ENCODE results near the gene RPS26. TPM values are rescaled to one million over a fixed set of nuclear protein-coding genes. Genes with fewer than 3 reads are reported as not detected.

Gene RPS26
- total and polyA plus RNA-seq, 9 of the 15 experiments (the other 6 are each of a cell fraction or from before 2014, with no cell fraction given), result 70.2 to 1,589 (median 852) TPM

DNA sequence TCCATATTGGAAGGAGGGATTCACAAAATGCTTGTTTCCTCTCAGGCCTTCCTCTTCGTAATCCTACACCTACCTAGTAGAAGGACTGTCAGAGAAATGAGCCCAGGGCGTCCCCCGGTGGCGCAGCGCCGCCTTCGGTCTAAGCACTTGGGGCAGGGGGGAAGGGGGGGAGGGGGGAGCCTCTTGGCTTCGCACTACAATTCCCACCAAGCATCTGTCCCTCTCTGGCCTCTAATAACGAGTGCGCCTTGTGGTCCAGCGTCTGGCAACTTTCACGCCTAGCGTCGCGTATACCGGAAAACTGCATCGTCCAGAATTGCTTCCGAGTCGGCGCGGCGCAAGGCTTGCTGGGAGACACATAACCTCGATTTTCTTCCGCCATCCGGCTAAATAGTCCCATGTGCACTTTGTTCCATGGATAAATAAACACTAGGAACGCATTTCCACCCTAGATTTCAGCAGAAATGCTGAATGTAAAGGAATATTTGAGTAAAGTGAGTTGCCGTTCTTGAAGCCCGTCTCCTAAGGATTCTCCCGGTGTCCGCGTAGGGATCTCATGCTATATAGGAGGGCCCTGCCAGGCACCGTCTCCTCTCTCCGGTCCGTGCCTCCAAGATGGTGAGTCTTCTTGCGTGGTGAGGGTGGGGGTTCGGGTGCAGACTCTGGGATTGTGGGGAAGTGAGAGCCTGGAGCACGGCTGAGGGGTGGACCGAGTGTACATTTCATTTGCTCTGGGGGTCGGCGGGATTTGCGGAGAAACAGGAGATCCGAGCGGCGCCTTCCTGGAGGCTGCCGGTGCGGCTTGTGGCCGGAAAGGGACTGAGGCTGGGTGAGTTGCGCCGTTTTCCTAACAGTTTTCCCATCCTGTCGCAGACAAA, at the start of gene RPS26 (continued):
- TF ChIP-seq BHLHE40 (IDR thresholded peaks at IDR 0.05; ENCODE audit: low read length) (no peak; the same call in 1 of the 2 replicates), MTA3 (IDR thresholded peaks at IDR 0.05; ENCODE audit: borderline replicate concordance) (peak; percentile 100), SAFB (IDR thresholded peaks at IDR 0.05; ENCODE audit: borderline replicate concordance, low read depth, low read length) (no peak), SAFB2 (IDR thresholded peaks at IDR 0.05; ENCODE audit: borderline replicate concordance, low read depth, low read length, severe bottlenecking) (no peak), ELF4 (CRISPR knock-in tag; IDR thresholded peaks at IDR 0.05) (0 out of 2 replicates have a peak, but pooled peaks have one; percentile 2), CHD2 (IDR thresholded peaks at IDR 0.05; ENCODE audit: low read depth, low read length) (peak; percentile 89), CBFB (CRISPR knock-in tag; IDR thresholded peaks at IDR 0.05) (no peak), ADNP (tag; IDR thresholded peaks at IDR 0.05) (no peak), SAP30 (IDR thresholded peaks at IDR 0.05; ENCODE audit: borderline replicate concordance, insufficient read depth, low read depth, low read length, poor library complexity, severe bottlenecking) (peak; percentile 66), MYNN (IDR thresholded peaks at IDR 0.05) (no peak; the same call in 1 of the 2 replicates), MYNN (CRISPR knock-in tag; IDR thresholded peaks at IDR 0.05) (no peak), TRIM25 (IDR thresholded peaks at IDR 0.05; ENCODE audit: borderline replicate concordance) (no peak), ASH1L (IDR thresholded peaks at IDR 0.05; ENCODE audit: borderline replicate concordance, low read depth, partially characterized antibody) (peak; percentile 83), TCF7 (IDR thresholded peaks at IDR 0.05; ENCODE audit: borderline replicate concordance) (peak; percentile 65; the same call in 1 of the 2 replicates), MECOM (CRISPR knock-in tag; IDR thresholded peaks at IDR 0.05) (peak; percentile 61; the same call in 1 of the 2 replicates), ZFP91 (CRISPR knock-in tag; IDR thresholded peaks at IDR 0.05) (peak; percentile 74), ZNF766 (CRISPR knock-in tag; conservative IDR thresholded peaks at IDR 0.05) (peak; percentile 82; the same call in 1 of the 2 replicates), ZNF695 (CRISPR knock-in tag; IDR thresholded peaks at IDR 0.05) (no peak)
- TF ChIP-seq, protein P1, sequence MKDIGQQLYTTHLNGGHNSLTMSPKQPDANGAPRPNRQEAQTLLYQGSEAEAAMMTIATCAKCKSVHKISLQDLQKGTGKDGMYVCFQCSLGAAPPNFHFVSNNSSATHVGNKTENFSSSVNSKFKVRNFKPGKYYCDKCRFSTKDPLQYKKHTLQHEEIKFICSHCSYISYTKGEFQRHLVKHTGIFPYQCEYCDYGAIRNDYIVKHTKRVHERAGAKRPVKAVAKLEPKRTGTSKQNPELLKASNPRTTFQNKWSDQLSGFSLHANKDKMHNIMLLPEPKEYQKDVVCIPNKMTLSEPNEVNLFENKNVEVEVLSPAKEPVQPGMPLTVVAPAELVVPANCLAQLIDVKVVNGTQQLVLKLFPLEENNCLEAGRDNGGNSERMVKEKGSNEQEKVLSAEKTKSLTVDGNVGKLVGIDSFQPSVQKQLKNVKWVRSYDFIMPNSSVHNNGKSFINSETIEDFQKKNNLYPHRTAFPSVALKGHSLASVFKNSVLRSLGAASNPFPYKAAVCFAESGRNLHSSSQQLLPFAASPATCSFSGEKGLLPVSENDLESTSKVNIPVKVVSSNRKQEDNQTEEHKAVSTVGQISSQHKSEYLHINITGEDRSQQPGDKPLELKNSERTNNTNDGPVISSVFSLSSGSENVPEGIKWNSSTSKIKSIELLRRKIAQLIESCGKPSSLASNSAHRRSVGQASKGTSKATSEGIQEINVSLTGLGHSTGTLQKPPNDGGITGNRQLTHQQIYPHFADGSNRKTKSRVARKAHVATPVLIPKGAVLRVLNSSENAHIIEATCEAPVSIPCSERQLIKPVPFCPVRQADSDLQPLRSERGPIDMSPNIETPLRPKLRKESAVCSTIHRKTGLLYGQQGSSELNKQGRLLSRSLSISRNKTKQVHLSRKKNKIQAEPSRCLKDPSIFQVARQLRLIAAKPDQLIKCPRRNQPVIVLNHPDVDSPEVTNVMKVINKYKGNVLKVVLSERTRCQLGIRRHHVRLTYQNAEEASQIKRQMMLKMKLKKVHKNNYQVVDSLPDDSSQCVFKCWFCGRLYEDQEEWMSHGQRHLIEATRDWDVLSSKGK (CRISPR knock-in tag; IDR thresholded peaks at IDR 0.05), result no peak
